Psoas muscle (tissue), 8 donors: ENCODE results near the gene HTT-AS. TPM values are rescaled to one million over a fixed set of nuclear protein-coding genes. Genes with fewer than 3 reads are reported as not detected.

Experiments used
- ATAC-seq, 4 donors: fragments of 200-7000 bp; cut with Tn5 transposase; one replicate each; pipeline ENCODE4 v1.9.1; 2020; ENCODE audit warnings: moderate library complexity in 3 of 4, mild to moderate bottlenecking in 2 of 4
- DNase-seq, 2 donors: peaks; one replicate each; pipeline ENCODE4 v3.0.0-alpha.2; 2020
- H3K27ac ChIP-seq: fragments of 200-600 bp; one replicate; pipeline ENCODE4 v1.8.0; 2022
- H3K27me3 ChIP-seq, 3 donors: fragments of 200-600 bp in 1 of 3; one replicate each; pipeline versions ENCODE4 v1.6.1 to v1.8.0; 2013 to 2022; ENCODE audit warnings: low read length in 2 of 3, mild to moderate bottlenecking in 2 of 3, moderate library complexity in 1 of 3; ENCODE audit not compliant: insufficient read depth in 3 of 3
- H3K36me3 ChIP-seq, 2 donors: fragments of 200-600 bp in 1 of 2; one replicate each; pipeline versions ENCODE4 v1.6.1 to v1.8.0; 2013 to 2022; ENCODE audit warnings: low read depth in 1 of 2, mild to moderate bottlenecking in 1 of 2, moderate library complexity in 1 of 2; ENCODE audit not compliant: insufficient read depth in 1 of 2
- H3K4me1 ChIP-seq: fragments of 200-600 bp; one replicate; pipeline ENCODE4 v1.8.0; 2022
- H3K4me3 ChIP-seq: fragments of 200-600 bp; one replicate; pipeline ENCODE4 v1.8.0; 2022; ENCODE audit warnings: mild to moderate bottlenecking
- H3K9me3 ChIP-seq: fragments of 200-600 bp; one replicate; pipeline ENCODE4 v1.8.0; 2022
- CTCF ChIP-seq: fragments of 200-600 bp; IDR thresholded peaks from one replicate; pipeline ENCODE4 v1.8.0; 2022; ENCODE audit warnings: antibody characterized with exemption
- WGBS, 3 donors: extraction: QIAGEN DNeasy Blood & Tissue Kit; methylation state at CpG; one replicate each; pipeline versions ENCODE4 v1.1.6 to v1.1.7; 2013; 5-methylcytosine and 5-hydroxymethylcytosine counted together
- intact Hi-C, 2 donors: fragments of 100-400 bp; cut with DNase I; formaldehyde crosslinking; loops; one replicate each; pipeline versions ENCODE4 v1.11.0 to v1.14.2; 2022
- polyA plus RNA-seq, 3 donors: library from polyadenylated mRNA; stranded (reverse); fragments of 200-250 nt; gene quantifications; one replicate each; pipeline ENCODE4 v1.2.3, GENCODE V29; 2013
- total RNA-seq, 4 donors: library from RNA; stranded (reverse); fragmentation: NEBNext Ultra II Directional in 2 of 4; extraction: Animal tissue kit (Norgen Biotek cat#: 25700) in 2 of 4; gene quantifications; one replicate each; pipeline versions ENCODE4 v1.2.1 to v1.2.4, GENCODE V29; 2021 to 2023
- donor health status: healthy with polysubstance abuse.
- donor health status: DM: no; HTN: no; CAD: no; lungs with moderate emphysema.
- donor health status: Bipolar disorder and iron deficiency.
- donor health status: healthy.
- donor health status: DM: yes; HTN: yes; CAD: no.
- donor health status: DM: no; HTN: no; CAD: no.
- donor health status: DM: no; HTN: no; CAD: no.
- donor health status: DM: yes; HTN: yes; CAD: no.

Gene HTT-AS
- total and polyA plus RNA-seq, 7 donors: not detected

GRCh38 chr4:3077796-3078195 lies 3.5 kb upstream of the HTT-AS start:
- peaks cover 32% of the 10 kb centered on the region for H3K4me1 ChIP-seq
- WGBS, 3 donors: 74 to 79% (median 77%) methylated on average over 2 of the region's 2 CpGs
- DNase-seq (no peak), ATAC-seq (no peak)
- H3K9me3 ChIP-seq: no peaks in the 10 kb centered on the region
- intact Hi-C loops: no loop called here
- H3K36me3 ChIP-seq: no peaks in the 10 kb centered on the region
- no peak overlapping the region for H3K4me3 ChIP-seq
- no peaks in the 10 kb centered on the region for H3K27me3 ChIP-seq
- TF ChIP-seq CTCF: no peak
- no peak overlapping the region for H3K27ac ChIP-seq

GRCh38 chr4:3075652-3075981 lies 1.3 kb upstream of the HTT-AS start:
- H3K9me3 ChIP-seq: no peaks in the 10 kb centered on the region
- H3K4me1 ChIP-seq: peaks cover 29% of the 10 kb centered on the region
- WGBS, 3 donors: 0 to 3% (median 1%) methylated on average over 8 of the region's 8 CpGs
- no peak for ATAC-seq
- H3K27ac ChIP-seq: no peak overlapping the region
- no peaks in the 10 kb centered on the region for H3K27me3 ChIP-seq
- H3K36me3 ChIP-seq: no peaks in the 10 kb centered on the region
- peak overlapping the region; percentile 84 for H3K4me3 ChIP-seq
- DNase-seq: no peak
- intact Hi-C loops: no loop called here
- TF ChIP-seq CTCF: no peak

- peaks cover 29% of the 10 kb centered on the region for H3K4me1 ChIP-seq
- TF ChIP-seq CTCF: no peak
- no peaks in the 10 kb centered on the region for H3K27me3 ChIP-seq
- intact Hi-C loops: no loop called here
- no peaks in the 10 kb centered on the region for H3K9me3 ChIP-seq
- H3K27ac ChIP-seq: peak overlapping the region; percentile 89
- 0% methylated on average over 34 to 60 of the region's 60 CpGs for WGBS, 3 donors
- peak overlapping the region; percentile 84 for H3K4me3 ChIP-seq
- peak; percentile 43 to 67 for DNase-seq
- H3K36me3 ChIP-seq: no peaks in the 10 kb centered on the region
- no peak for ATAC-seq
Observed at GRCh38 chr4:3074846-3075651, 711 bp upstream of the HTT-AS start.

- intact Hi-C loops: no loop called here
- Histone ChIP-seq H3K36me3 (no peaks in the 10 kb centered on the region), H3K4me1 (peaks cover 21% of the 10 kb centered on the region), H3K4me3 (peak overlapping the region; percentile 85), H3K9me3 (no peaks in the 10 kb centered on the region), H3K27me3 (no peaks in the 10 kb centered on the region), H3K27ac (peak overlapping the region; percentile 74)
- TF ChIP-seq CTCF: no peak
- WGBS, 3 donors: 8 to 10% (median 10%) methylated on average over 41 to 54 of the region's 54 CpGs
- no peak for ATAC-seq
- no peak for DNase-seq
Observed at GRCh38 chr4:3073158-3074077, 920 bp downstream of the HTT-AS start.
